IPS-18a (cell line): ENCODE results near the gene GNPAT.
A peak's percentile ranks its signal among the peaks of the same experiment; 100 is the strongest.

ENCODE experiments used
- H3K27ac ChIP-seq: one replicate; pipeline ENCODE4 v1.5.1; 2013; ENCODE audit warnings: low read length
- H3K27me3 ChIP-seq: one replicate; pipeline ENCODE4 v1.6.1; 2013; ENCODE audit warnings: mild to moderate bottlenecking, low read length; ENCODE audit not compliant: control insufficient read depth, insufficient read depth
- H3K36me3 ChIP-seq: one replicate; pipeline ENCODE4 v1.6.1; 2013; ENCODE audit warnings: low read depth, low read length; ENCODE audit not compliant: control insufficient read depth
- H3K4me1 ChIP-seq: one replicate; pipeline ENCODE4 v1.6.1; 2013; ENCODE audit warnings: low read depth, low read length; ENCODE audit not compliant: control insufficient read depth
- H3K4me3 ChIP-seq: one replicate; pipeline ENCODE4 v1.5.1; 2013; ENCODE audit warnings: low read length
- H3K9ac ChIP-seq: one replicate; pipeline ENCODE4 v1.6.1; 2013; ENCODE audit warnings: mild to moderate bottlenecking, low read length, moderate library complexity
- H3K9me3 ChIP-seq: one replicate; pipeline ENCODE4 v1.6.1; 2013; ENCODE audit warnings: low read depth, low read length; ENCODE audit not compliant: control insufficient read depth

The GNPAT gene

GRCh38 chr1:231240883-231241735 is at the start of gene GNPAT:
Gene GNPAT, plus strand, starts transcription at chr1:231241212. Its CDS starts 167 bp downstream, at chr1:231241379.
- no peaks in the 10 kb centered on the region for H3K4me1 ChIP-seq
- H3K9ac ChIP-seq = peak within 1 kb of the TSS; percentile 80
- peaks cover 12% of the 10 kb centered on the region for H3K36me3 ChIP-seq
- H3K9me3 ChIP-seq = no peaks in the 10 kb centered on the region
- H3K27ac ChIP-seq = peak within 1 kb of the TSS; percentile 52
- H3K27me3 ChIP-seq = no peaks in the 10 kb centered on the region
- H3K4me3 ChIP-seq = peak within 1 kb of the TSS; percentile 97

GRCh38 chr1:231192620-231193163 is 48.3 kb upstream of the GNPAT start:
- no peaks in the 10 kb centered on the region for H3K9me3 ChIP-seq
- H3K27ac ChIP-seq = no peak overlapping the region
- no peaks in the 10 kb centered on the region for H3K4me1 ChIP-seq
- H3K36me3 ChIP-seq = no peaks in the 10 kb centered on the region
- no peak overlapping the region for H3K4me3 ChIP-seq
- no peaks in the 10 kb centered on the region for H3K27me3 ChIP-seq
- no peak overlapping the region for H3K9ac ChIP-seq

GRCh38 chr1:231193710-231194340 is 47.2 kb upstream of the GNPAT start:
- H3K27me3 ChIP-seq = no peaks in the 10 kb centered on the region
- H3K36me3 ChIP-seq = no peaks in the 10 kb centered on the region
- no peaks in the 10 kb centered on the region for H3K4me1 ChIP-seq
- H3K9ac ChIP-seq = no peak overlapping the region
- H3K27ac ChIP-seq = no peak overlapping the region
- H3K4me3 ChIP-seq = no peak overlapping the region
- H3K9me3 ChIP-seq = no peaks in the 10 kb centered on the region

- Histone ChIP-seq H3K27ac (no peak overlapping the region), H3K4me1 (no peaks in the 10 kb centered on the region), H3K9ac (no peak overlapping the region), H3K4me3 (no peak overlapping the region), H3K36me3 (no peaks in the 10 kb centered on the region), H3K27me3 (no peaks in the 10 kb centered on the region), H3K9me3 (no peaks in the 10 kb centered on the region)
Measured at GRCh38 chr1:231194476-231194842, 46.6 kb upstream of the GNPAT start.

- H3K27ac ChIP-seq = no peak overlapping the region
- H3K4me3 ChIP-seq = no peak overlapping the region
- H3K27me3 ChIP-seq = peaks cover under 1% of the 10 kb centered on the region
- no peaks in the 10 kb centered on the region for H3K9me3 ChIP-seq
- no peaks in the 10 kb centered on the region for H3K4me1 ChIP-seq
- no peaks in the 10 kb centered on the region for H3K36me3 ChIP-seq
- no peak overlapping the region for H3K9ac ChIP-seq
Measured at GRCh38 chr1:231194843-231195516, 46.0 kb upstream of the GNPAT start.

GRCh38 chr1:231196307-231196706 is 44.7 kb upstream of the GNPAT start:
- no peak overlapping the region for H3K4me3 ChIP-seq
- H3K36me3 ChIP-seq = no peaks in the 10 kb centered on the region
- H3K9ac ChIP-seq = no peak overlapping the region
- H3K4me1 ChIP-seq = no peaks in the 10 kb centered on the region
- H3K9me3 ChIP-seq = no peaks in the 10 kb centered on the region
- H3K27ac ChIP-seq = no peak overlapping the region
- peaks cover 10% of the 10 kb centered on the region for H3K27me3 ChIP-seq

GRCh38 chr1:231196728-231197127 is 44.3 kb upstream of the GNPAT start:
- Histone ChIP-seq H3K27ac (no peak overlapping the region), H3K27me3 (peaks cover 14% of the 10 kb centered on the region), H3K4me1 (no peaks in the 10 kb centered on the region), H3K9me3 (no peaks in the 10 kb centered on the region), H3K36me3 (no peaks in the 10 kb centered on the region), H3K9ac (no peak overlapping the region), H3K4me3 (no peak overlapping the region)

GRCh38 chr1:231199868-231200267 is 41.1 kb upstream of the GNPAT start:
- Histone ChIP-seq H3K9me3 (no peaks in the 10 kb centered on the region), H3K9ac (no peak overlapping the region), H3K4me1 (no peaks in the 10 kb centered on the region), H3K36me3 (no peaks in the 10 kb centered on the region), H3K27ac (no peak overlapping the region), H3K4me3 (no peak overlapping the region), H3K27me3 (peaks cover 33% of the 10 kb centered on the region)

GRCh38 chr1:231200388-231201031 is 40.5 kb upstream of the GNPAT start:
- Histone ChIP-seq H3K27me3 (peaks cover 33% of the 10 kb centered on the region), H3K27ac (no peak overlapping the region), H3K4me3 (no peak overlapping the region), H3K9me3 (no peaks in the 10 kb centered on the region), H3K9ac (no peak overlapping the region), H3K36me3 (no peaks in the 10 kb centered on the region), H3K4me1 (no peaks in the 10 kb centered on the region)

GRCh38 chr1:231201375-231201978 is 39.5 kb upstream of the GNPAT start:
- no peaks in the 10 kb centered on the region for H3K9me3 ChIP-seq
- no peaks in the 10 kb centered on the region for H3K4me1 ChIP-seq
- no peak overlapping the region for H3K9ac ChIP-seq
- H3K4me3 ChIP-seq = no peak overlapping the region
- no peak overlapping the region for H3K27ac ChIP-seq
- peaks cover 33% of the 10 kb centered on the region for H3K27me3 ChIP-seq
- no peaks in the 10 kb centered on the region for H3K36me3 ChIP-seq
